HepG2 (cell line): ENCODE measurements around the gene HMG20B. TPM values are rescaled to one million over a fixed set of nuclear protein-coding genes. Genes with fewer than 3 reads are reported as not detected.
A peak's percentile ranks its signal among the peaks of the same experiment; 100 is the strongest.

ENCODE experiments used
- ASH2L ChIP-seq: fragments of 300-600, 200-600 bp; sonication (generic); IDR thresholded peaks from 2 replicates; pipeline ENCODE4 v1.7.0; 2017; ENCODE audit warnings: low read depth, mild to moderate bottlenecking, moderate library complexity, mixed read lengths, low read length; ENCODE audit not compliant: insufficient read length
- CSRNP1 ChIP-seq: sonication (generic); formaldehyde crosslinking; IDR thresholded peaks from 2 replicates; pipeline ENCODE4 v1.8.1; 2023; ENCODE audit warnings: mild to moderate bottlenecking, missing genetic modification reagents
- DMAP1 ChIP-seq: IDR thresholded peaks from 2 replicates; pipeline ENCODE4 v1.6.1; 2016
- DZIP1 ChIP-seq: sonication (generic); formaldehyde crosslinking; IDR thresholded peaks from 2 replicates; pipeline ENCODE4 v1.5.0; 2020; ENCODE audit warnings: mild to moderate bottlenecking, missing genetic modification reagents
- GABPA ChIP-seq, 2 experiments: IDR thresholded peaks; 2 replicates each; pipeline ENCODE4 v1.6.1; 2011 to 2016; ENCODE audit warnings: low read depth in 2 of 2, low read length in 1 of 2, missing biosample characterization in 1 of 2, missing genetic modification characterization in 1 of 2
- GABPB1 ChIP-seq: IDR thresholded peaks from 2 replicates; pipeline ENCODE4 v1.6.1; 2016; ENCODE audit warnings: mild to moderate bottlenecking, missing genetic modification reagents, moderate library complexity, missing compliant biosample characterization
- HOXA3 ChIP-seq: sonication (generic); formaldehyde crosslinking; IDR thresholded peaks from 2 replicates; pipeline ENCODE4 v1.5.0; 2020; ENCODE audit warnings: missing genetic modification reagents
- KAT7 ChIP-seq: IDR thresholded peaks from 2 replicates; pipeline ENCODE4 v1.6.1; 2018; ENCODE audit warnings: borderline replicate concordance, missing compliant biosample characterization
- KLF6 ChIP-seq: IDR thresholded peaks from 2 replicates; pipeline ENCODE4 v1.8.0; 2016; ENCODE audit warnings: missing biosample characterization, missing genetic modification reagents
- MTF1 ChIP-seq: sonication (generic); formaldehyde crosslinking; IDR thresholded peaks from 2 replicates; pipeline ENCODE4 v1.5.0; 2020; ENCODE audit warnings: missing genetic modification reagents
- MYC ChIP-seq: sonication (generic); formaldehyde crosslinking; IDR thresholded peaks from 2 replicates; pipeline ENCODE4 v1.9.0; 2021; ENCODE audit warnings: missing genetic modification reagents, borderline replicate concordance
- RFXAP ChIP-seq: sonication (generic); formaldehyde crosslinking; IDR thresholded peaks from 2 replicates; pipeline ENCODE4 v1.4.0; 2020; ENCODE audit warnings: missing genetic modification reagents, borderline replicate concordance
- TIGD3 ChIP-seq: sonication (generic); formaldehyde crosslinking; IDR thresholded peaks from 2 replicates; pipeline ENCODE4 v1.5.1; 2020; ENCODE audit warnings: mild to moderate bottlenecking, missing genetic modification reagents, borderline replicate concordance
- TRIM22 ChIP-seq: fragments of 450-650 bp; IDR thresholded peaks from 2 replicates; pipeline ENCODE4 v1.6.1; 2017
- ZNF512 ChIP-seq: sonication (generic); formaldehyde crosslinking; IDR thresholded peaks from 2 replicates; pipeline ENCODE4 v1.4.0; 2020; ENCODE audit warnings: mild to moderate bottlenecking, missing genetic modification reagents
- ZNF607 ChIP-seq: sonication (generic); formaldehyde crosslinking; IDR thresholded peaks from 2 replicates; pipeline ENCODE4 v1.5.1; 2020; ENCODE audit warnings: missing genetic modification reagents, mild to moderate bottlenecking, borderline replicate concordance
- ZNF616 ChIP-seq: sonication (generic); formaldehyde crosslinking; IDR thresholded peaks from 2 replicates; pipeline ENCODE4 v1.5.0; 2020; ENCODE audit warnings: low read depth, mild to moderate bottlenecking, missing genetic modification reagents
- ZNF713 ChIP-seq: sonication (generic); formaldehyde crosslinking; IDR thresholded peaks from 2 replicates; pipeline ENCODE4 v1.4.0; 2020; ENCODE audit warnings: mild to moderate bottlenecking, missing genetic modification reagents
- ZNF841 ChIP-seq: sonication (generic); formaldehyde crosslinking; IDR thresholded peaks from 2 replicates; pipeline ENCODE4 v1.8.1; 2023; ENCODE audit warnings: missing genetic modification reagents, borderline replicate concordance
- polyA plus RNA-seq, 8 experiments: library from polyadenylated mRNA; depleted of rRNA in 3 of 8; stranded (reverse) in 7 of 8; unstranded in 1 of 8; fragments of >200 nt; fragmentation: Illumina TruSeq in 4 of 8; extraction: Trizol in 4 of 8; gene quantifications; 2 replicates each; pipeline versions ENCODE4 v1.2.1 to v1.2.3, GENCODE V29; 2011 to 2016; ENCODE audit warnings: low read depth in 4 of 8, missing spikeins in 1 of 8, mixed read lengths in 1 of 8; ENCODE audit not compliant: insufficient read depth in 1 of 8
- total RNA-seq, 5 experiments: library from RNA; depleted of rRNA; stranded (reverse); fragments of >200 nt; fragmentation: Illumina TruSeq; extraction: Trizol; gene quantifications; 2 replicates each; pipeline ENCODE4 v1.2.3, GENCODE V29; 2016; ENCODE audit warnings: low read depth in 1 of 5

The HMG20B gene
- total and polyA plus RNA-seq, 2 of the 13 experiments (the other 11 are each of a cell fraction or from before 2014, with no cell fraction given): 23.9 to 29.2 TPM

- TF ChIP-seq GABPA (IDR thresholded peaks at IDR 0.05; ENCODE audit: low read depth, low read length) (peak; percentile 64), GABPA (CRISPR knock-in tag; IDR thresholded peaks at IDR 0.05; ENCODE audit: low read depth) (peak; percentile 63; the same call in 1 of the 2 replicates), HOXA3 (CRISPR knock-in tag) (no peak; the same call in 1 of the 2 replicates), MTF1 (no peak), RFXAP (CRISPR knock-in tag) (peak; percentile 68; the same call in 1 of the 2 replicates), KAT7 (CRISPR knock-in tag) (peak; percentile 30; the same call in 1 of the 2 replicates), ZNF512 (no peak), TRIM22 (no peak), TIGD3 (0 out of 2 replicates have a peak, but pooled peaks have one; percentile 75), ZNF616 (CRISPR knock-in tag) (peak; percentile 35; the same call in 1 of the 2 replicates), GABPB1 (peak; percentile 93), KLF6 (CRISPR knock-in tag) (peak; percentile 51; the same call in 1 of the 2 replicates), CSRNP1 (CRISPR knock-in tag) (peak; percentile 11; the same call in 1 of the 2 replicates), MYC (CRISPR knock-in tag) (peak; percentile 71), ZNF841 (CRISPR knock-in tag) (no peak), ZNF607 (CRISPR knock-in tag) (peak; percentile 81; the same call in 1 of the 2 replicates), DMAP1 (peak; percentile 55; the same call in 1 of the 2 replicates), ASH2L (peak; percentile 59), ZNF713 (CRISPR knock-in tag) (peak; percentile 33; the same call in 1 of the 2 replicates), DZIP1 (peak; percentile 55; the same call in 1 of the 2 replicates)
Observed at GRCh38 chr19:3557461-3558248, 15.1 kb upstream of the HMG20B start, which contains the start of gene MFSD12 (continued).
